MM.1S (cell line): Measurements from ENCODE around the gene TENT5C.

Experiments
- DNase-seq: peaks from one replicate; pipeline ENCODE4 v3.0.0-alpha.2; 2015
- H2AFZ ChIP-seq: fragments of 300-600 bp; sonication (generic); 2 replicates; pipeline ENCODE4 v1.6.0; 2016; ENCODE audit warnings: antibody characterized with exemption, low read length
- H3F3A ChIP-seq: fragments of 300-600 bp; sonication (generic); 2 replicates; pipeline ENCODE4 v1.6.1; 2016; ENCODE audit warnings: mild to moderate bottlenecking, antibody characterized with exemption, low read length, moderate library complexity, mixed read lengths; ENCODE audit not compliant: insufficient read depth
- H3K27ac ChIP-seq: fragments of 300-600 bp; sonication (generic); 2 replicates; pipeline ENCODE4 v1.5.1; 2016; ENCODE audit warnings: mild to moderate bottlenecking, low read length
- H3K27me3 ChIP-seq: fragments of 300-600 bp; sonication (generic); replicated peaks from 2 replicates; pipeline ENCODE4 v1.6.0; 2016; ENCODE audit warnings: low read length; ENCODE audit not compliant: insufficient read depth
- H3K36me3 ChIP-seq: fragments of 300-600 bp; sonication (generic); replicated peaks from 2 replicates; pipeline ENCODE4 v1.6.1; 2016; ENCODE audit warnings: mild to moderate bottlenecking, low read length, mixed read lengths; ENCODE audit not compliant: insufficient read depth
- H3K4me1 ChIP-seq: fragments of 300-600 bp; sonication (generic); 2 replicates; pipeline ENCODE4 v1.6.1; 2016; ENCODE audit warnings: low read length, mixed read lengths
- H3K4me2 ChIP-seq: fragments of 300-600 bp; sonication (generic); 2 replicates; pipeline ENCODE4 v1.6.0; 2016; ENCODE audit warnings: low read depth, low read length
- H3K4me3 ChIP-seq: fragments of 300-600 bp; sonication (generic); 2 replicates; pipeline ENCODE4 v1.5.1; 2016; ENCODE audit warnings: low read length, mixed read lengths
- H3K79me2 ChIP-seq: fragments of 300-600 bp; sonication (generic); 2 replicates; pipeline ENCODE4 v1.6.1; 2016; ENCODE audit warnings: mixed run types, low read length, mixed read lengths
- H3K9ac ChIP-seq: fragments of 300-600 bp; sonication (generic); 2 replicates; pipeline ENCODE4 v1.6.1; 2016; ENCODE audit warnings: low read length, mixed read lengths
- H3K9me2 ChIP-seq: fragments of 300-600 bp; sonication (generic); replicated peaks from 2 replicates; pipeline ENCODE4 v1.6.1; 2016; ENCODE audit warnings: mild to moderate bottlenecking, low read length, mixed read lengths; ENCODE audit not compliant: insufficient read depth
- H3K9me3 ChIP-seq: fragments of 300-600 bp; sonication (generic); replicated peaks from 2 replicates; pipeline ENCODE4 v1.6.1; 2016; ENCODE audit warnings: mild to moderate bottlenecking, low read length, mixed read lengths; ENCODE audit not compliant: insufficient read depth
- H4K20me1 ChIP-seq: fragments of 300-600 bp; sonication (generic); 2 replicates; pipeline ENCODE4 v1.6.1; 2016; ENCODE audit warnings: mild to moderate bottlenecking, low read length, moderate library complexity, mixed read lengths; ENCODE audit not compliant: insufficient read depth
- EZH2 ChIP-seq: fragments of 300-600 bp; sonication (generic); optimal IDR thresholded peaks from 2 replicates; pipeline ENCODE3; 2017; ENCODE audit warnings: low read depth, mild to moderate bottlenecking, antibody characterized with exemption, low read length, mixed read lengths
- EZH2phosphoT487 ChIP-seq: fragments of 300-600 bp; sonication (generic); IDR thresholded peaks from 2 replicates; pipeline ENCODE4 v1.6.1; 2018; ENCODE audit warnings: antibody characterized with exemption, low read length
- TF ChIP-seq, protein P1 (sequence below): fragments of 300-600 bp; sonication (generic); IDR thresholded peaks from 2 replicates; pipeline ENCODE4 v1.5.1; 2016; ENCODE audit warnings: antibody characterized with exemption, low read length, mixed read lengths

Gene TENT5C

DNA sequence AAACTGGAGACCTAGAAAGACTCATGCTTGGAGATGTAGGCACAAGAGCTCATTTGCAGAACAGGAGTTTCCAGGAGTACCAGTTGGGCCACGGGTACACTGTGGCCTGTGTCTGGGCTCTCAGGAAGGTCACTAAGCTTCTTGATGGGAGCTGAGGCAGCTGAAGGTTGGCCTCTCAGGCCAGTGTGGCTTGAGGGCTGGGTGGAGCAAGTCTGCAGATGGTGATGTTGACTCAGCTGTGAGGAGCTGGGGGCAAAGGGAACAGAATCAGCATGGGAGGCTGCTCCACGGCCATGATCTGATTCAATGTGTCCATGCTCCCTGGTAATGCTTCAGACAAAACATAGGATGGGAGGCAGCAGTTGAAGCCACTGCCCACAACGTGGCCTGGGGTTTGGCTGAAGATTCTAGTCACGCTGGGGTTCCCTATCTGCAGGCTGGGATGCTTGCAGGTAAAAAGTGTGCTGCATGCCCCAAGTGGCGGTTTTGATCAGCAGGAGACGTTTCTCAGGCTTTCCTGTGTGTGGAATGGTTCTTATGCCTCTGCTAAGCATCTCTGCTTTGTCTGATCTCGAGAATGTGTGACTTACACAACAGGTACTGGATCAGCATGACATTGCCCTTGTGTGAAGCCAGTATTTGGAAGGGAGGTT lies 15.4 kb upstream of the TENT5C start:
- H3K9ac ChIP-seq: no peak overlapping the region
- H3K9me3 ChIP-seq: no peaks in the 10 kb centered on the region
- H3K27me3 ChIP-seq: no peaks in the 10 kb centered on the region
- H3K4me1 ChIP-seq: peaks cover 12% of the 10 kb centered on the region
- H3K4me2 ChIP-seq: no peak overlapping the region
- H2AFZ ChIP-seq: no peak overlapping the region
- H3K4me3 ChIP-seq: no peak overlapping the region
- no peak overlapping the region for H3K27ac ChIP-seq
- TF ChIP-seq EZH2 (no peak), EZH2phosphoT487 (no peak)
- TF ChIP-seq, protein P1, sequence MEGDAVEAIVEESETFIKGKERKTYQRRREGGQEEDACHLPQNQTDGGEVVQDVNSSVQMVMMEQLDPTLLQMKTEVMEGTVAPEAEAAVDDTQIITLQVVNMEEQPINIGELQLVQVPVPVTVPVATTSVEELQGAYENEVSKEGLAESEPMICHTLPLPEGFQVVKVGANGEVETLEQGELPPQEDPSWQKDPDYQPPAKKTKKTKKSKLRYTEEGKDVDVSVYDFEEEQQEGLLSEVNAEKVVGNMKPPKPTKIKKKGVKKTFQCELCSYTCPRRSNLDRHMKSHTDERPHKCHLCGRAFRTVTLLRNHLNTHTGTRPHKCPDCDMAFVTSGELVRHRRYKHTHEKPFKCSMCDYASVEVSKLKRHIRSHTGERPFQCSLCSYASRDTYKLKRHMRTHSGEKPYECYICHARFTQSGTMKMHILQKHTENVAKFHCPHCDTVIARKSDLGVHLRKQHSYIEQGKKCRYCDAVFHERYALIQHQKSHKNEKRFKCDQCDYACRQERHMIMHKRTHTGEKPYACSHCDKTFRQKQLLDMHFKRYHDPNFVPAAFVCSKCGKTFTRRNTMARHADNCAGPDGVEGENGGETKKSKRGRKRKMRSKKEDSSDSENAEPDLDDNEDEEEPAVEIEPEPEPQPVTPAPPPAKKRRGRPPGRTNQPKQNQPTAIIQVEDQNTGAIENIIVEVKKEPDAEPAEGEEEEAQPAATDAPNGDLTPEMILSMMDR: no peak
- H4K20me1 ChIP-seq: no peaks in the 10 kb centered on the region
- H3K36me3 ChIP-seq: no peaks in the 10 kb centered on the region
- H3K9me2 ChIP-seq: no peaks in the 10 kb centered on the region
- DNase-seq: no peak
- H3K79me2 ChIP-seq: no peaks in the 10 kb centered on the region
- H3F3A ChIP-seq: peaks cover 5% of the 10 kb centered on the region; the same call in 1 of the 2 replicates

DNA sequence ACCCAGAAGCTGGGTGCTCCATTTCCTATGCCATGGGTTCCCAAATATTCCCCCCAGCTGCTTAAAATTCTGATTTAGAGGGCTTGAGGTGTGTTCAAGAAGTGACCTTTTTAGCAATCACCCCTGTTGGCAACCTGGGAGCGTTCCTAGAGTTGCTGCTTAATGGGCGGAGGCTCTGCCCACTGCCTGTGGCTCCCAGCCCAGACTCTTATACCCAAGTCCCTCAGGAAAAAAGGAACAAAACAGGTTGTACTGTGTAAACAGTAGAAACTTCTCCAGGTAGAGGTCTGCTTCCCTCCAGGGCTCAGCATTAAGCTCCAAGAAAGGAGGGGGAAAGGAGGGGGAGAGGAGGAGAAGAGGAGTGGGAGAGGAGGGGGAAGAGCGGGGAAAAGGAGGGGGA lies 14.6 kb upstream of the TENT5C start:
- no peaks in the 10 kb centered on the region for H3K79me2 ChIP-seq
- no peaks in the 10 kb centered on the region for H3K36me3 ChIP-seq
- no peaks in the 10 kb centered on the region for H3K27me3 ChIP-seq
- H3K4me2 ChIP-seq: no peak overlapping the region
- peaks cover 5% of the 10 kb centered on the region; the same call in 1 of the 2 replicates for H3F3A ChIP-seq
- no peak for DNase-seq
- no peak overlapping the region for H2AFZ ChIP-seq
- no peaks in the 10 kb centered on the region for H3K9me3 ChIP-seq
- TF ChIP-seq, protein P1: no peak
- no peak overlapping the region for H3K9ac ChIP-seq
- H4K20me1 ChIP-seq: no peaks in the 10 kb centered on the region
- H3K4me3 ChIP-seq: no peak overlapping the region
- no peaks in the 10 kb centered on the region for H3K9me2 ChIP-seq
- H3K27ac ChIP-seq: no peak overlapping the region
- peaks cover 17% of the 10 kb centered on the region for H3K4me1 ChIP-seq

DNA sequence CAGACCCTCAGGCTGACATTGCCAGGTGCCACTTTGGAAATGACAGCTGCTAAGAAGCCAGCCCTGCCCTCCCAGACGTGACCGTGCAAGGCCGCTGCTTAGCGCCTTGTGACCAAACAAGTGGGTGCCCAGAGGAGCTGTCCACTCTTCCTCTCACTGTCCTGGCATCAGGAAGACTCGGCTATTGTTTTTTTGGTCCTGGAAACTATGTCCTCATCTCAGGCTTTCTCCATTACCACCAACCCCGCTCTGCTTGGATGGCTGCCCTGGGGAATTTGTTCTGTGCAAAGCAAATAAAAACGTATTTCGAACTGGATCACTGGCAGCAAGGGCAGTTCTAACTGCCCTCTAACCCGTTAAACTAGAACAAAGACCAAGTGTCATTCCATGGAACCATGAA lies 13.7 kb upstream of the TENT5C start:
- H3K4me1 ChIP-seq: peaks cover 22% of the 10 kb centered on the region

More for the DNA sequence above, 13.7 kb upstream of the TENT5C start:
- no peaks in the 10 kb centered on the region for H3K36me3 ChIP-seq
- no peaks in the 10 kb centered on the region for H4K20me1 ChIP-seq
- H3K4me3 ChIP-seq: no peak overlapping the region
- no peak overlapping the region for H3K9ac ChIP-seq
- no peaks in the 10 kb centered on the region for H3K79me2 ChIP-seq
- no peaks in the 10 kb centered on the region for H3K27me3 ChIP-seq
- H3K4me2 ChIP-seq: no peak overlapping the region
- no peaks in the 10 kb centered on the region for H3K9me3 ChIP-seq
- no peak for DNase-seq
- peaks cover 5% of the 10 kb centered on the region; the same call in 1 of the 2 replicates for H3F3A ChIP-seq
- H3K27ac ChIP-seq: no peak overlapping the region
- TF ChIP-seq, protein P1: no peak
- no peak for TF ChIP-seq EZH2phosphoT487
- TF ChIP-seq EZH2: no peak
- no peaks in the 10 kb centered on the region for H3K9me2 ChIP-seq
- H2AFZ ChIP-seq: no peak overlapping the region
